Measurements from ENCODE around the gene TMEM167A. TPM values are rescaled to one million over a fixed set of nuclear protein-coding genes. Genes with fewer than 3 reads are reported as not detected.

TMEM167A gene
- total RNA-seq, 1 experiment from 2014 or later, result 108 TPM

GRCh38 chr5:83115816-83116215 is 38.6 kb upstream of the TMEM167A start:
- Histone ChIP-seq H3K9ac (ENCODE audit: low read length) (no peak overlapping the region), H3K79me2 (ENCODE audit: insufficient read depth, low read length) (no peaks in the 10 kb centered on the region), H3K9me3 (ENCODE audit: control insufficient read depth in 1 of 2, insufficient read depth in 1 of 2, low read depth in 1 of 2, low read length in 2 of 2) (peaks cover 0 to 7% of the 10 kb centered on the region in 2 experiments; a peak in 1 of 4 replicates), H2AFZ (ENCODE audit: low read depth, low read length, poor library complexity, severe bottlenecking) (no peak overlapping the region), H3K4me1 (ENCODE audit: control insufficient read depth in 1 of 2, insufficient read depth in 2 of 2, low read length in 2 of 2) (no peaks in the 10 kb centered on the region), H3K4me2 (ENCODE audit: low read length) (no peak overlapping the region), H3K4me3 (replicated peaks in 1 of 2; ENCODE audit: low read depth in 1 of 2, low read length in 2 of 2) (no peak overlapping the region), H3K27me3 (ENCODE audit: insufficient read depth, low read length) (no peaks in the 10 kb centered on the region), H4K20me1 (ENCODE audit: insufficient read depth) (no peaks in the 10 kb centered on the region), H3K27ac (ENCODE audit: low read depth, low read length) (no peak overlapping the region), H3K36me3 (ENCODE audit: control insufficient read depth in 1 of 2, insufficient read depth in 2 of 2, low read length in 2 of 2) (peaks cover 0 to 17% of the 10 kb centered on the region in 2 experiments; a peak in 1 of 4 replicates), H3K9me2 (ENCODE audit: insufficient read depth) (no peaks in the 10 kb centered on the region)
- CTCF ChIA-PET, result no interaction called here
- DNase-seq (ENCODE audit: low read depth, low spot score) (no peak), ATAC-seq (no peak)
- BruUV-seq (replicated peaks), result no TSS peak
- RAD21 ChIA-PET (ENCODE audit: low non-redundant PET in 1 of 2, low total read pairs in 2 of 2, uncharacterized antibody in 2 of 2, unreplicated experiment in 2 of 2), result no interaction called here
- TF ChIP-seq POLR2AphosphoS5 (IDR thresholded peaks at IDR 0.05; ENCODE audit: low read depth, low read length) (no peak), ELF1 (IDR thresholded peaks at IDR 0.05; ENCODE audit: borderline replicate concordance, low read depth) (no peak), EZH2phosphoT487 (IDR thresholded peaks at IDR 0.05; ENCODE audit: borderline replicate concordance) (no peak), CEBPB (IDR thresholded peaks at IDR 0.05; ENCODE audit: low read depth) (no peak), MAX (IDR thresholded peaks at IDR 0.05) (no peak), YY1 (IDR thresholded peaks at IDR 0.05; ENCODE audit: extremely low read depth, insufficient replicate concordance, low read depth, low read length) (no peak), FOSL1 (IDR thresholded peaks at IDR 0.05; ENCODE audit: low read depth) (no peak), EGR1 (IDR thresholded peaks at IDR 0.05; ENCODE audit: low read depth) (no peak), TCF7L2 (IDR thresholded peaks at IDR 0.05; ENCODE audit: borderline replicate concordance, extremely low read depth, insufficient read depth, insufficient read length) (no peak), JUND (IDR thresholded peaks at IDR 0.05) (no peak), ZNF274 (IDR thresholded peaks at IDR 0.05; ENCODE audit: low read depth, low read length) (no peak), CBX3 (IDR thresholded peaks at IDR 0.05; ENCODE audit: low read depth) (no peak), SRF (IDR thresholded peaks at IDR 0.05; ENCODE audit: low read depth) (no peak), SIN3A (IDR thresholded peaks at IDR 0.05; ENCODE audit: low read depth) (no peak)
- TF ChIP-seq, protein P1, sequence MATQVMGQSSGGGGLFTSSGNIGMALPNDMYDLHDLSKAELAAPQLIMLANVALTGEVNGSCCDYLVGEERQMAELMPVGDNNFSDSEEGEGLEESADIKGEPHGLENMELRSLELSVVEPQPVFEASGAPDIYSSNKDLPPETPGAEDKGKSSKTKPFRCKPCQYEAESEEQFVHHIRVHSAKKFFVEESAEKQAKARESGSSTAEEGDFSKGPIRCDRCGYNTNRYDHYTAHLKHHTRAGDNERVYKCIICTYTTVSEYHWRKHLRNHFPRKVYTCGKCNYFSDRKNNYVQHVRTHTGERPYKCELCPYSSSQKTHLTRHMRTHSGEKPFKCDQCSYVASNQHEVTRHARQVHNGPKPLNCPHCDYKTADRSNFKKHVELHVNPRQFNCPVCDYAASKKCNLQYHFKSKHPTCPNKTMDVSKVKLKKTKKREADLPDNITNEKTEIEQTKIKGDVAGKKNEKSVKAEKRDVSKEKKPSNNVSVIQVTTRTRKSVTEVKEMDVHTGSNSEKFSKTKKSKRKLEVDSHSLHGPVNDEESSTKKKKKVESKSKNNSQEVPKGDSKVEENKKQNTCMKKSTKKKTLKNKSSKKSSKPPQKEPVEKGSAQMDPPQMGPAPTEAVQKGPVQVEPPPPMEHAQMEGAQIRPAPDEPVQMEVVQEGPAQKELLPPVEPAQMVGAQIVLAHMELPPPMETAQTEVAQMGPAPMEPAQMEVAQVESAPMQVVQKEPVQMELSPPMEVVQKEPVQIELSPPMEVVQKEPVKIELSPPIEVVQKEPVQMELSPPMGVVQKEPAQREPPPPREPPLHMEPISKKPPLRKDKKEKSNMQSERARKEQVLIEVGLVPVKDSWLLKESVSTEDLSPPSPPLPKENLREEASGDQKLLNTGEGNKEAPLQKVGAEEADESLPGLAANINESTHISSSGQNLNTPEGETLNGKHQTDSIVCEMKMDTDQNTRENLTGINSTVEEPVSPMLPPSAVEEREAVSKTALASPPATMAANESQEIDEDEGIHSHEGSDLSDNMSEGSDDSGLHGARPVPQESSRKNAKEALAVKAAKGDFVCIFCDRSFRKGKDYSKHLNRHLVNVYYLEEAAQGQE (IDR thresholded peaks at IDR 0.05; ENCODE audit: low read depth), result no peak
- TF ChIP-seq, protein P2, sequence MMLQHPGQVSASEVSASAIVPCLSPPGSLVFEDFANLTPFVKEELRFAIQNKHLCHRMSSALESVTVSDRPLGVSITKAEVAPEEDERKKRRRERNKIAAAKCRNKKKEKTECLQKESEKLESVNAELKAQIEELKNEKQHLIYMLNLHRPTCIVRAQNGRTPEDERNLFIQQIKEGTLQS (IDR thresholded peaks at IDR 0.05), result no peak
- TF ChIP-seq, protein P3, sequence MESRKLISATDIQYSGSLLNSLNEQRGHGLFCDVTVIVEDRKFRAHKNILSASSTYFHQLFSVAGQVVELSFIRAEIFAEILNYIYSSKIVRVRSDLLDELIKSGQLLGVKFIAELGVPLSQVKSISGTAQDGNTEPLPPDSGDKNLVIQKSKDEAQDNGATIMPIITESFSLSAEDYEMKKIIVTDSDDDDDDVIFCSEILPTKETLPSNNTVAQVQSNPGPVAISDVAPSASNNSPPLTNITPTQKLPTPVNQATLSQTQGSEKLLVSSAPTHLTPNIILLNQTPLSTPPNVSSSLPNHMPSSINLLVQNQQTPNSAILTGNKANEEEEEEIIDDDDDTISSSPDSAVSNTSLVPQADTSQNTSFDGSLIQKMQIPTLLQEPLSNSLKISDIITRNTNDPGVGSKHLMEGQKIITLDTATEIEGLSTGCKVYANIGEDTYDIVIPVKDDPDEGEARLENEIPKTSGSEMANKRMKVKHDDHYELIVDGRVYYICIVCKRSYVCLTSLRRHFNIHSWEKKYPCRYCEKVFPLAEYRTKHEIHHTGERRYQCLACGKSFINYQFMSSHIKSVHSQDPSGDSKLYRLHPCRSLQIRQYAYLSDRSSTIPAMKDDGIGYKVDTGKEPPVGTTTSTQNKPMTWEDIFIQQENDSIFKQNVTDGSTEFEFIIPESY (IDR thresholded peaks at IDR 0.05; ENCODE audit: extremely low read depth, insufficient replicate concordance, low read length), result no peak
- intact Hi-C loops (cut with micrococcal nuclease), result no loop called here
- POLR2A ChIA-PET, result no interaction called here
